Measurements from ENCODE around the gene SCLY.
A peak's percentile ranks its signal among the peaks of the same experiment; 100 is the strongest.
"Not testable (repeated sequence)": the region's sequence is repeated elsewhere in the genome, so short reads cannot be mapped to it uniquely, and the experiment has no call there.

SCLY gene

DNA sequence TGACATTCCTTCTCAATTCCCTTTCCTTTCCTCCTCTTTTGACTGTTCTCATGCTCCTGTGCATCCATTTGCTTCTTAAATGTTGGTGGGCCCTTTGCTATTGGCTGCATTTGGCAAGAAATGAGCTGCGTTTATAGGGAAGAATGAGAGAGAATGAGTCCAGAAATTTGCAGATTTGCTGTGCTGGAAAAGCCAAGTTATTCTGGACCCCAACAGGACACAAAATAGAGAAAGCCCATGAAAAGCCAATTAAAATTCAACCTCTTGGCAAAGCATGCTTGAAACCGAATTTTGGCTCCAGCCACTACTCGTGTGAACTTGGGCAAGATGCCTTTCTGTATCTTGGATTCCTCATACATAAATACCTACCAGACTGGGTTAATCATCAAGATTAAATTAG, 1.3 kb upstream of the SCLY start:
- Histone ChIP-seq H3K27me3 (ENCODE audit: insufficient read depth, low read length) (no peaks in the 10 kb centered on the region), H3K4me1 (ENCODE audit: control insufficient read depth, insufficient read depth, low read length, unreplicated experiment) (peaks cover 7% of the 10 kb centered on the region), H3K27ac (ENCODE audit: low read depth, low read length) (no peak overlapping the region), H3K36me3 (ENCODE audit: insufficient read depth, low read length) (no peaks in the 10 kb centered on the region), H2AFZ (ENCODE audit: low read length, unreplicated experiment) (no peak overlapping the region), H3K4me3 (ENCODE audit: low read depth, low read length) (peak overlapping the region; percentile 96), H3K79me2 (ENCODE audit: control insufficient read depth, insufficient read depth, low read length, unreplicated experiment) (peaks cover 20% of the 10 kb centered on the region)

GRCh38 chr2:238060096-238060541, 682 bp upstream of the SCLY start:
- H3K4me1 ChIP-seq (ENCODE audit: control insufficient read depth, insufficient read depth, low read length, unreplicated experiment), result peaks cover 7% of the 10 kb centered on the region
- H3K27me3 ChIP-seq (ENCODE audit: insufficient read depth, low read length), result no peaks in the 10 kb centered on the region
- H3K27ac ChIP-seq (ENCODE audit: low read depth, low read length), result peak overlapping the region; percentile 71
- peaks cover 20% of the 10 kb centered on the region for H3K79me2 ChIP-seq (ENCODE audit: control insufficient read depth, insufficient read depth, low read length, unreplicated experiment)
- H3K36me3 ChIP-seq (ENCODE audit: insufficient read depth, low read length), result peaks cover 3% of the 10 kb centered on the region; the same call in 1 of the 2 replicates
- peak overlapping the region; percentile 96 for H3K4me3 ChIP-seq (ENCODE audit: low read depth, low read length)
- H2AFZ ChIP-seq (ENCODE audit: low read length, unreplicated experiment), result peak overlapping the region; percentile 94

GRCh38 chr2:238061315-238062202, 758 bp downstream of the SCLY start:
- Histone ChIP-seq H2AFZ (ENCODE audit: low read length, unreplicated experiment) (peak overlapping the region; percentile 84), H3K4me1 (ENCODE audit: control insufficient read depth, insufficient read depth, low read length, unreplicated experiment) (peaks cover 7% of the 10 kb centered on the region), H3K36me3 (ENCODE audit: insufficient read depth, low read length) (peaks cover 4% of the 10 kb centered on the region), H3K79me2 (ENCODE audit: control insufficient read depth, insufficient read depth, low read length, unreplicated experiment) (peaks cover 20% of the 10 kb centered on the region), H3K4me3 (ENCODE audit: low read depth, low read length) (peak overlapping the region; percentile 96), H3K27ac (ENCODE audit: low read depth, low read length) (peak overlapping the region; percentile 20; the same call in 1 of the 2 replicates), H3K27me3 (ENCODE audit: insufficient read depth, low read length) (no peaks in the 10 kb centered on the region)

DNA sequence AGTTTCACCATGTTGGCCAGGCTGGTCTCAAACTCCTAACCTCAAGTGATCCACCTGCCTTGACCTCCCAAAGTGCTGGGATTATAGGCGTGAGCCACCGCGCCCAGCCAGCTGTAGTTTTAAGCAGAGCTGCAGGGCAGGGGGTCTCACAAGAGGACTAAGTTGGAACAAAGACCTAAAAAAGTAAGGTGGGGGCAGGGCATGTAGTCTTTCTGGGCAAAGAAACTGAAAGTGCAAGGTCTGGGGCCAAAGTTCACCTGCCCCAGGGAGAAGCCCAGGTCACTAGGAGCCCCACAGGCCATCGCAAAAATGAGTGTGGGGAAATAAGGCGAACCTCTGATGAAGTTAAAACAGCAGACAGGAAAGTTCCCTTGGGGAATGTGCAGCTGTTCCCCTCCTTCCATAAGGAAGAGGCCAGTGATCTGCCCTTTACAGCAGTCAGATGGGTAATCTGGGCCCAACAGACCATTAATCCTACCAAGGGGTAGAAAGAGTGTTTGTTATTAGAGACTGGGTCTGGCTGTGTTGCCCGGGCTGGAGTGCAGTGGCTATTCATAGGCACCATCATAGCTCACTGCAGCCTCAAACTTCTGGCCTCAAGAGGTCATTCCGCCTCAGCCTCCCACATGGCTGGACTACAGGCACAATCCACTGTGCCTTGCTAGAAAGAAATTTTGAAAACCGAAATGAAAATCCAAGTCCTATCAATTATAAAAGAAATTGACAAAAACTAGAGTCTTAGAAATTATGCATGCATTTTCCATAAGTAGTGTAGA, 2.8 kb downstream of the SCLY start:
- Histone ChIP-seq H2AFZ (ENCODE audit: low read length, unreplicated experiment) (no peak overlapping the region), H3K27ac (ENCODE audit: low read depth, low read length) (no peak overlapping the region), H3K79me2 (ENCODE audit: control insufficient read depth, insufficient read depth, low read length, unreplicated experiment) (peaks cover 20% of the 10 kb centered on the region), H3K27me3 (ENCODE audit: insufficient read depth, low read length) (no peaks in the 10 kb centered on the region), H3K36me3 (ENCODE audit: insufficient read depth, low read length) (peaks cover 8% of the 10 kb centered on the region), H3K4me1 (ENCODE audit: control insufficient read depth, insufficient read depth, low read length, unreplicated experiment) (peaks cover 7% of the 10 kb centered on the region), H3K4me3 (ENCODE audit: low read depth, low read length) (no peak overlapping the region)

DNA sequence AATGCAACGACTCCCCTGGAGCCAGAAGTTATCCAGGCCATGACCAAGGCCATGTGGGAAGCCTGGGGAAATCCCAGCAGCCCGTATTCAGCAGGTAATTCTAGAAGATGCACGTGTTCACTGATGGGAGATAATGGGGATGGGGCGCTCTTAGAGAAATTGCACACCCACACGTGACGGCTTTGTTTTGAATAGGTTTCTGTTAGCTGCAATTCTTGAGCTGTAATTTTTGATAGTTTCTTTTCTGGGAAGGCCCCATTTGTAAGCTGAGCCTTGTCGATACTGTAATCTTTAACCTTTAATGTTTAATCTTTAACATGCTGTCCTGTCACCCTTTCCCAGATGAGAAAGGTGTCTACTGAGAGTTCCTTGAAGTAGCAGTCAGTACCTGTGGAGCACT, 3.6 kb downstream of the SCLY start:
- Histone ChIP-seq H3K4me1 (ENCODE audit: control insufficient read depth, insufficient read depth, low read length, unreplicated experiment) (peaks cover 6% of the 10 kb centered on the region), H3K79me2 (ENCODE audit: control insufficient read depth, insufficient read depth, low read length, unreplicated experiment) (peaks cover 18% of the 10 kb centered on the region), H3K27ac (ENCODE audit: low read depth, low read length) (no peak overlapping the region), H3K4me3 (ENCODE audit: low read depth, low read length) (no peak overlapping the region), H3K27me3 (ENCODE audit: insufficient read depth, low read length) (no peaks in the 10 kb centered on the region), H3K36me3 (ENCODE audit: insufficient read depth, low read length) (peaks cover 8% of the 10 kb centered on the region), H2AFZ (ENCODE audit: low read length, unreplicated experiment) (no peak overlapping the region)

GRCh38 chr2:238065071-238065846, 4.5 kb downstream of the SCLY start:
- H3K36me3 ChIP-seq (ENCODE audit: insufficient read depth, low read length), result peaks cover 8% of the 10 kb centered on the region
- peaks cover 11% of the 10 kb centered on the region for H3K79me2 ChIP-seq (ENCODE audit: control insufficient read depth, insufficient read depth, low read length, unreplicated experiment)
- H3K4me3 ChIP-seq (ENCODE audit: low read depth, low read length), result no peak overlapping the region

GRCh38 chr2:238066218-238066617, 5.4 kb downstream of the SCLY start:
- Histone ChIP-seq H3K36me3 (ENCODE audit: insufficient read depth, low read length) (peaks cover 8% of the 10 kb centered on the region), H3K79me2 (ENCODE audit: control insufficient read depth, insufficient read depth, low read length, unreplicated experiment) (peaks cover 11% of the 10 kb centered on the region), H3K4me1 (ENCODE audit: control insufficient read depth, insufficient read depth, low read length, unreplicated experiment) (no peaks in the 10 kb centered on the region), H3K27ac (ENCODE audit: low read depth, low read length) (no peak overlapping the region), H3K27me3 (ENCODE audit: insufficient read depth, low read length) (no peaks in the 10 kb centered on the region), H3K4me3 (ENCODE audit: low read depth, low read length) (no peak overlapping the region), H2AFZ (ENCODE audit: low read length, unreplicated experiment) (no peak overlapping the region)

More at GRCh38 chr2:238065071-238065846, 4.5 kb downstream of the SCLY start:
- no peak overlapping the region for H2AFZ ChIP-seq (ENCODE audit: low read length, unreplicated experiment)
- H3K4me1 ChIP-seq (ENCODE audit: control insufficient read depth, insufficient read depth, low read length, unreplicated experiment), result no peaks in the 10 kb centered on the region
- H3K27ac ChIP-seq (ENCODE audit: low read depth, low read length), result no peak overlapping the region
- no peaks in the 10 kb centered on the region for H3K27me3 ChIP-seq (ENCODE audit: insufficient read depth, low read length)

DNA sequence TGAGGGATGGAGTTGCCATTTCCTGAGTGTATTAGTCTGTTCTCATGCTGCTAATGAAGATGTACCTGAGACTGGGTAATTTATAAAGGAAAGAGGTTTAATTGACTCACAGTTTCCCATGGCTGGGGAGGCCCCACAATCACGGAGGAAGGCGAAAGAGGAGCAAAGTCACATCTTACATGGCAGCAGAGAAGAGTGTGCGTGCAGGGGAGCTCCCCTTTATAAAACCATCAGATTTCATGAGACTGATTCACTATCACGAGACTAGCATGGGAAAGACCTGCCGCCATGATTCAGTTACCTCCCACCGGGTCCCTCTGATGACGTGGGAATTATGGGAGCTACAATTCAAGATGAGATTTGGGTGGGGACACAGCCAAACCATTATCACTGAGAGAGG, 5.9 kb downstream of the SCLY start:
- H3K4me1 ChIP-seq (ENCODE audit: control insufficient read depth, insufficient read depth, low read length, unreplicated experiment); H3K27me3 ChIP-seq (ENCODE audit: insufficient read depth, low read length); H2AFZ ChIP-seq (ENCODE audit: low read length, unreplicated experiment); H3K4me3 ChIP-seq (ENCODE audit: low read depth, low read length); H3K79me2 ChIP-seq (ENCODE audit: control insufficient read depth, insufficient read depth, low read length, unreplicated experiment); H3K27ac ChIP-seq (ENCODE audit: low read depth, low read length): not testable (repeated sequence)
- H3K36me3 ChIP-seq (ENCODE audit: insufficient read depth, low read length), result peaks cover 12% of the 10 kb centered on the region

DNA sequence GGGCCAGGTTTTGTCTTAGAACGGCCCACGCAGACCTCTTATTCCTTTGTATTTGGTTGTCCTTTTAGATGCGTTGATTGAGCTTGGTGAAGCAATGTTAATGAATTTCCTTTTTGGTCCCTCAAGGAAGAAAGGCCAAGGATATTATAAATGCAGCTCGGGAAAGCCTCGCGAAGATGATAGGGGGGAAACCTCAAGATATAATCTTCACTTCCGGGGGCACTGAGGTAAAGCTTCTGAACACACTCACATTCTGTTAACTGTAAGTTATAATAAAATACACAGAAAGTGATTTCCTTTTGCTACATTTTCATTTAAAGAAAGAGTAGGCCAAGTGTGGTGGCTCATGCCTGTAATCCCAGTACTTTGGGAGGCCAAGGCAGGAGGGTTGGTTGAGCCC, 7.1 kb downstream of the SCLY start:
- no peaks in the 10 kb centered on the region for H3K27me3 ChIP-seq (ENCODE audit: insufficient read depth, low read length)
- H3K79me2 ChIP-seq (ENCODE audit: control insufficient read depth, insufficient read depth, low read length, unreplicated experiment), result no peaks in the 10 kb centered on the region
- H3K27ac ChIP-seq (ENCODE audit: low read depth, low read length), result no peak overlapping the region
- peaks cover 24% of the 10 kb centered on the region for H3K36me3 ChIP-seq (ENCODE audit: insufficient read depth, low read length)
- no peak overlapping the region for H3K4me3 ChIP-seq (ENCODE audit: low read depth, low read length)
- H3K4me1 ChIP-seq (ENCODE audit: control insufficient read depth, insufficient read depth, low read length, unreplicated experiment), result no peaks in the 10 kb centered on the region
- H2AFZ ChIP-seq (ENCODE audit: low read length, unreplicated experiment), result no peak overlapping the region

- H3K4me3 ChIP-seq (ENCODE audit: low read depth, low read length), result no peak overlapping the region
- H3K27me3 ChIP-seq (ENCODE audit: insufficient read depth, low read length), result no peaks in the 10 kb centered on the region
- peaks cover 34% of the 10 kb centered on the region for H3K36me3 ChIP-seq (ENCODE audit: insufficient read depth, low read length)
- H3K27ac ChIP-seq (ENCODE audit: low read depth, low read length), result no peak overlapping the region
- H3K79me2 ChIP-seq (ENCODE audit: control insufficient read depth, insufficient read depth, low read length, unreplicated experiment), result no peaks in the 10 kb centered on the region
- H3K4me1 ChIP-seq (ENCODE audit: control insufficient read depth, insufficient read depth, low read length, unreplicated experiment), result no peaks in the 10 kb centered on the region
- H2AFZ ChIP-seq (ENCODE audit: low read length, unreplicated experiment), result no peak overlapping the region
Measured at GRCh38 chr2:238069021-238069709, 8.4 kb downstream of the SCLY start.
